ENCODE measurements around the gene MYO7A.

MYO7A gene

GRCh38 chr11:77127920-77128691, at the start of gene MYO7A:
Gene MYO7A (plus strand): TSS chr11:77128246. CDS start chr11:77130635, 2,389 bp downstream.
- DNase-seq, result no peak

GRCh38 chr11:77079666-77080065, 48.4 kb upstream of the MYO7A start:
- no peak for DNase-seq

DNA sequence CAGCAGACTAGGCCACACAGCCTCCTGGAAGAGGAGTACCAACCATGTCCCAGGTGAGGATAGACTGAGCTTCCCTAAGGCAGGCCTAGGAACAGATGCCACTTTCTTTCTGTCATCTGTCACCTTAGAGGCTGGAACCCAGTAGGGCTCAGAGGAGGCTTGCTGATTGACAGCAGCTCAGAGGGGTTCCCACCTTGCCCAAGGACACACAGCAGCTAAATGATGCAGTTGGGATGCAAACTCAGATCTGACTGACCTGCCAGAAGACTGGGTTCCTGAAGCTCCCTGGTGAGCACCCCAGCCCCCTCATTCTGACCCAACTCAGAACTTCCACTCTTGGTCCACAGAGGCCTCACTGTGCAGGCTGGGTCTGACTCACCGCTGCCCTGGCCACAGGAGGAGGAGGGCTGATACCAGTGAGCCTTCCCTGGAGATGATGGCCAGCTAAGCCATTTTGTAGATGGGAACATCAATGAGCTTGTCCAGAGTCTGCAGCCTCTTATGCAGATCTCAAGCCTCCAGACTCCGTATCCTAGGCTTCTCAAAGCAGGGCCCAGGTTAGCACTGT, 47.3 kb upstream of the MYO7A start:
- no peak for DNase-seq

DNA sequence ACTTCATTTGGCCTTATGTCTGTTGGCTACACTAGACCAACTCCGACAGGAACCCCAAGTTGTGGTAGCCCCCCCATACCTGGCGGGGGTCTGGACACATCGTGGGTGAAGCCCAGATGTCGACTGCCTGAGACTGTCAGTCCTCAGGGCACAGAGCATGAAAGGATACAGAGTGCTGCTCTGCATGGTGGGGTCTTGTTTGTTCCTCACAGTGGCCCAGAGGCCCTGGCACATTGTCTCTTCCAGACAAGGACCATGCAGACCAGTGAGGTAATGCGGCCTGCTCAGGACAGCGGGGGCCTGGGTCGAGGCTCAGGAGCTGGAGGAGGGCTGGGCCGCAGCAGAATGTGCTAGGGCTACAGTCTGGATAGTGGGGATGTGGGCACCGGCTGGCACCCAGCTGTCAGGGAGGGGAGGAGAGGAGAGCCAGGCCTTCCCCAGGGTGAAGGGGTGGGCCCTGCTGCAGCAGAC, 46.6 kb upstream of the MYO7A start:
- no peak for DNase-seq

GRCh38 chr11:77081976-77082836, 45.8 kb upstream of the MYO7A start:
- DNase-seq, result no peak

- DNase-seq, result peak; percentile 46
Observed at GRCh38 chr11:77082838-77083565, 45.0 kb upstream of the MYO7A start.

DNA sequence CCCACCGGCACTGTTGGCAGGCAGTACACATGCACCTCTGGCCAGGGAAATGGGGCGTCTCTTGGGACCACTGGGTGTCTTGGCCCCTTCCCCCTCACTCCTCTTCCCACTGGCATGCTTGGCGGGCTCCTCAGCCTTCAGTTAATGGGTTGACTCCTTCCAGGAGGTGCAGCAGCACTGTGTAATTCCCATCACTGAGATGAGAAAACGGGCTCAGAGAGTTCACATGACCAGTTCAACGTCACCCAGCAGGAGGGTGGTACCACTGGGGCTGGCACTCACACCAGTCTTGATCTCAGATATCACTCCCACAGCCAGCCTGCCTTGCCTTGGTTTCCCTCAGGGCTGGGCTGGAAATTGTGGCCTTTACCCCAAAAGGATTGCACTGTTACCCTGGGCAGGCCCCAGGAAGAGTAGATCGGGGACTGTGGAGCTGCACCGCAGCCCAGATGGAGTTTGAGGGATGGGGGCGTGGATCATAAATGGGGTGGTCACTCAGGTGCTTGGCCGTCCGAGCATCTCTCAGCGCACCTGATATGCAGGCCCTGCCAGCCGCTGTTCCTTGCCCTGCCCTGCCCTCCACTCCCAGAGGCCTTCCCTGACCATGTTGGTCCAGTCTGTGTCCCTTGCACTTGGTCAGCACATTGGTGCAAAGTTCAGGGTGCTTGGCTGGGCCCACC, 44.3 kb upstream of the MYO7A start:
- no peak for DNase-seq

DNA sequence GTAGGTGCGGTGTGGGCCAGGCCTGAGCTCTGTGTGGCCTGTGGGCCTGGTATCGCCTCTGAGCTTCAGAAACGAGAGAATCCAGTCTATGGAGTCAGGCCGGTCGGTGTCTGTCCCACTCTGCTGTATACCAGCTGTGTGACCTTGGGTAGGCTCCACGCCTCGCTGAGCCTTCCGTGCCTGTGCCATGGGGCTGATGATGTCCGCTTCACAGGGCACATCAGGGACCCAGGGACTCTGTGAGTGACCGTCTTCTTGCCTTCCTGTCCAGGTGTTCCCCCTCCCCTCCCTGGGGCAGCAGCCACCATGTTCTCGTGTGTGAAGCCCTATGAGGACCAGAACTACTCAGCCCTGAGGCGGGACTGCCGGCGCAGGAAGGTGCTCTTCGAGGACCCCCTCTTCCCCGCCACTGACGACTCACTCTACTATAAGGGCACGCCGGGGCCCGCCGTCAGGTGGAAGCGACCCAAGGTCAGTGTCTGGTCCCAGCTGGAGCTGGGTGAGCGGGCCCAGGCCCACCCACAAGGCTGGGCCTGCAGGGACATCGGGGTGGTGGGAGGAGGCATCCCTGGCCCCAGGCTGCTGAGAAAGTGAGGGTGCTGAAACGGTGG, 43.4 kb upstream of the MYO7A start:
- DNase-seq, result no peak

DNA sequence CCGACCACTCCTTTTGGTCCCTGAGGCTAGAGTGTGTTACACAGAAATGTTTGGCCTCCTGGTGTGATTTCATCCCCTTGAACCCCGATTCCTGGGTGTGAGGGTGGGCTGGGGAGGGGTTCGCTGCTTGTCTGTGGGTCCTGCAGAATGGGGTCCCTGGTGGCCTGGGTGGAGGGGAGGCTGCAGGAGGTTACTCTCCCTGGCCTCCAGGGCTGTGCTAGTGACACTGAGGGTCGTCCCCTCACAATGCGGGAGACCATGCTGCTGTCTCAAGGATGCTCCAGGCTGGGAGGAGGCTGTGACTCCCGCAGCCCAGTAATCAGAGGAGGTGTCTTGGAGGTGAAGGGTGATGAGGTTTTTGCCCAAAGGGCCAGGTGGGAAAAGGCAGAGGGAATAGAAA, 42.4 kb upstream of the MYO7A start:
- DNase-seq, result no peak

GRCh38 chr11:77086521-77087472, 41.2 kb upstream of the MYO7A start:
- DNase-seq, result no peak

GRCh38 chr11:77087723-77088225, 40.3 kb upstream of the MYO7A start:
- DNase-seq, result no peak

DNA sequence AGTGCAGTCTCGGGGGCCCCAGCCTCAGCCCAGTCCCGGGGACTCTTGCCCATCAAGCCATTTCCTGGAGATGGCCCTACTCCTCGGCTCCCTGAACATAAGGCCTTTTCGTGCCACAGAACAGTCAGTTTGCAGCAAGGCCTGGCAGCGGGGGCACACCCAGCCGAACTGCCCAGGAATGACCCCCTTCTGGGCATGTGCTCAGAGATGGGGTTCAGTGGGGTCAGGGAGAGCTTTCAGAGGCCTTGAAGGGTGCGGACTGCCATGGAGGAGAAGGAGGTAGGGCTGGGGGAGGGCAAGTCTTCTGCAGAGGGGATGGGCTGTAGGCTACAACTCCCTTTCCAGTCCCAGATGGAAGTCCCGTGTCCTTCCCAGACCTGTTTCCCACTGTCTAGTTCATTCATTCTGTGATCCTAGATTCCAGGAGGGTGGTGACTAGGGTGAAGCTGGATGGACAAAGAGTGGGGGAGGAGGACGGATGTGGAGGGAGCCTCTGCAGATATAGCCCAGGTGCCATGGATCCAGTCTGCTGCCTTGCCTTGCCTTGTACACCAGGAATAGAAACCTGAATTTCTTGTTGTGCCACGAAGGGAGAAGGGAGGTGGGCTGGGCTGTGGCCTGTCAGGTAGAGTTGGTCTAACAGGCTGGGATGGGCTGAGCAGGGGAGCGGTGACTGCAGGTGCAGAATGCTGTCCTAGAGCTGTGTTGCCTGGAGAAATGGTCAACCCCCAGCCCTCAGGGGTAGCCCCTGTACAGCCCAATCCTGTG, 39.6 kb upstream of the MYO7A start:
- DNase-seq, result no peak

DNA sequence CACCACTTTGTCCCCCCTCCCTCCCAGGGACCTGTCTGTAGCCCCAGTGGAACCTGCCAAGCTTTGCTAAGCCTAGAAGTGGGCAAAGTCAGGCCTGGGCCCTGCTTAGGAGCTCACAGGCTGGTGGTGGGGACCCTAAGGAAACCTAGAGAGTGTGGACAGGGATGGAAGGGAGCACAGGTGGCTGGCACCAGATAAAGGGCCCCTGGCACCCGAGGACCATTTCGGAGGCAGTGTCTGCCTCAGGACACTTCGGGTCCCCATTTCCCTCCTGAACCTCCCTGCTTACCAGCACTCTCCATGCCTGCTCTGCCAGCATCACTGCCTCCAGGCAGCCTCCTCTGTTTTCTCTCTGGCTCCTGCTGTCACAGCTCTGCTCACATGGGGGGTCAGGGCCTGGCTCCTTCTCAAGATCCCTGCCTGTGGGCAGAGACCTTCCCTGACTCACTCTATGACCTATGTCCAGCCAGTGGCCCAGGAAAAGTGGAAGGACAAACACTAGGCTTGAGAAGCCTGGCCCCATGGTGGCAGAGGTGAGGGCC, 39.0 kb upstream of the MYO7A start:
- no peak for DNase-seq

DNA sequence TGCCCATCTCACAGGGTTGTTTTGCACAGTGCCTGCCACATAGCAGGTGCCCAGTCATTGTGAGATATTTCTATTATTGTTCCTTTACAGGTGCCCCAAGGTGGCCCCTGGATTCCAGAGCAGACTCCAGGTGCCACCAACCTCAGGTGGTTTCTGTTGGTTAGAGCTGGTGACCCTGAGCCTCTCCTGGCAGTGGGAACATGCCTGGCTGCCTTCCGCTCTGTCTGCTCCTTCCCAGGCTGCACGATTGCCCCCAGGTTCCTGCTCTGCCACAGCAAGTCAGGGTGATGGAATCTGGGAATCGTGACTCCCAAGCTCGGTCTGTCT, 38.0 kb upstream of the MYO7A start:
- DNase-seq, result no peak

DNA sequence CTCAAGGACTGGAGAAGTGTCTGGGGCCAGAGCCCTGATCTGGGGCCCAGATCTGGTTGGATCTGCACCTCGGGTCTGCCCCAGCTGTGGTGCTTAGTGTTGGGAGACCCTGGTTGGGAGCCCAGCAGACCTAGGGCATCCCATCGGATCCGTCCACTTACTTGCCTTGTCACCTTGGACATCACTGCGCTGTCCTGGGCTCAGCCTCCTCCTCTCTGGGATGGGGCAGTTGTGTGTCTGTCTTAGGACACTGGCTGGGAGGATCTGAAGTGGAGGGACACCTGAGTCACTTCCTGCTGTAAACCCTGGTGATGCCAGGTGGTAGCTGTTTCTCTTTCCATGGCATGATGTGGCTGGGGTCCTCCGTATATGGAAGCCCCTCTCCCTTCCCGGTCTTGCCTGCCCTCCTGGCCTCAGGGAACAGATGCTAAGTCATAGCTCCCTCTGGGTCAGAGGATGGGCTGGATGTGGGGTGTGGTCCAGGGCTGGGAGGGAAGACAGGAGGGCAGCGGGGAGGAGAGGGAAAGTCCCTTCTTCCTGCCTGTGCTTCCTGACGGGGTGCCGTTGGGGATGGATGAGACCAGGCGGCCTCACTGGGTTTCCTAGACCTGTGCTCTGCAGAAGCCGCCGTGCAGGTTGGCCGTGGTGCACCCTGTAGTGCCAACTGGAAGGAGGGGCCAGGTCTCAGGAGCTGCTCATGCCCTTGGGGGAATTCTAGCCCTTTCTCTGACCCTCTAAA, 37.5 kb upstream of the MYO7A start:
- no peak for DNase-seq

- DNase-seq, result peak; percentile 81
Observed at GRCh38 chr11:77091146-77091940, 36.7 kb upstream of the MYO7A start.

GRCh38 chr11:77092382-77092781, 35.7 kb upstream of the MYO7A start:
- no peak for DNase-seq
